Parathyroid adenoma (tissue), 2 donors: ENCODE data around the gene EPG5.
"Not testable (repeated sequence)": the region's sequence is repeated elsewhere in the genome, so short reads cannot be mapped to it uniquely, and the experiment has no call there.

ENCODE experiments used
- H2AFZ ChIP-seq: fragments of 300-600 bp; sonication (generic); one replicate; pipeline ENCODE4 v1.7.0; 2017; ENCODE audit warnings: antibody characterized with exemption, mild to moderate bottlenecking
- H3K27ac ChIP-seq: fragments of 300-600 bp; sonication (generic); one replicate; pipeline ENCODE4 v1.7.0; 2017
- H3K27me3 ChIP-seq: fragments of 300-600 bp; sonication (generic); one replicate; pipeline ENCODE4 v1.7.0; 2017; ENCODE audit warnings: low read length; ENCODE audit not compliant: control insufficient read depth, insufficient read depth
- H3K36me3 ChIP-seq: fragments of 300-600 bp; sonication (generic); one replicate; pipeline ENCODE4 v1.7.0; 2017; ENCODE audit warnings: low read length; ENCODE audit not compliant: control insufficient read depth, insufficient read depth
- H3K4me1 ChIP-seq: fragments of 300-600 bp; sonication (generic); one replicate; pipeline ENCODE4 v1.7.0; 2017; ENCODE audit warnings: control low read depth
- H3K4me2 ChIP-seq: fragments of 300-600 bp; sonication (generic); one replicate; pipeline ENCODE4 v1.7.0; 2017; ENCODE audit warnings: low read length
- H3K4me3 ChIP-seq: fragments of 300-600 bp; sonication (generic); one replicate; pipeline ENCODE4 v1.7.0; 2017; ENCODE audit warnings: low read depth, low read length
- H3K79me2 ChIP-seq: fragments of 300-600 bp; sonication (generic); one replicate; pipeline ENCODE4 v1.7.0; 2017; ENCODE audit warnings: control low read depth
- H3K9ac ChIP-seq: fragments of 300-600 bp; sonication (generic); one replicate; pipeline ENCODE4 v1.7.0; 2017; ENCODE audit warnings: mild to moderate bottlenecking
- H3K9me3 ChIP-seq: fragments of 300-600 bp; sonication (generic); one replicate; pipeline ENCODE4 v1.7.0; 2017; ENCODE audit warnings: low read length; ENCODE audit not compliant: control insufficient read depth
- CTCF ChIP-seq: fragments of 300-600 bp; sonication (generic); IDR thresholded peaks from one replicate; pipeline ENCODE4 v1.7.0; 2017; ENCODE audit warnings: antibody characterized with exemption, mild to moderate bottlenecking
- donor health status: primary hyperparathyroidism.

EPG5 gene

GRCh38 chr18:45962866-45963265, 4.3 kb downstream of the EPG5 start:
- no peak overlapping the region for H3K27ac ChIP-seq

DNA sequence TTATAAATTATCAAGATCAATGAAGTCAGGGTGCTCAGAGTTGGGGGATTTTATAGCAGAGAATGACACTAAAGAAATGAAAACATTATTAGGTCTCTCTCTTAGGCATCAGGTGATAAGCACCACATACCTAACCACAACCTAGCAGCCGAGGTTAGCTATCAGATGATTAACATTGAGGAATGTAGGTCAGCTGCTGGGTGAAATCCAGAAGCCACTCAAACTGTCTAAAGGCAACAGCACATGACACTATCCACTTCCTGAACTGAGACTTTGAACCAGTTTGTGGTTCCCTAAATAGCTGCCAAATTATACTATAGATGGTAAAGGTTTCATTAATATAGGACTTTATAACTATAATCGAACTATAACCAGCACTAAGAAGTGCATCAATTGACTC, 4.7 kb downstream of the EPG5 start:
- Histone ChIP-seq H3K4me2 (peak overlapping the region; percentile 1), H3K27ac (no peak overlapping the region), H2AFZ (no peak overlapping the region), H3K4me3 (no peak overlapping the region), H3K36me3 (no peaks in the 10 kb centered on the region), H3K4me1 (peaks cover 5% of the 10 kb centered on the region), H3K9me3 (no peaks in the 10 kb centered on the region), H3K27me3 (no peaks in the 10 kb centered on the region), H3K79me2 (peaks cover 42% of the 10 kb centered on the region), H3K9ac (no peak overlapping the region)
- TF ChIP-seq CTCF: no peak

More at GRCh38 chr18:45962866-45963265, 4.3 kb downstream of the EPG5 start:
- no peak overlapping the region for H3K4me2 ChIP-seq
- H2AFZ ChIP-seq: no peak overlapping the region
- peaks cover 5% of the 10 kb centered on the region for H3K4me1 ChIP-seq
- H3K9ac ChIP-seq: no peak overlapping the region
- H3K27me3 ChIP-seq: no peaks in the 10 kb centered on the region
- no peak for TF ChIP-seq CTCF
- H3K9me3 ChIP-seq: no peaks in the 10 kb centered on the region
- no peaks in the 10 kb centered on the region for H3K36me3 ChIP-seq
- H3K4me3 ChIP-seq: no peak overlapping the region
- H3K79me2 ChIP-seq: peaks cover 42% of the 10 kb centered on the region

GRCh38 chr18:45959484-45959883, 7.6 kb downstream of the EPG5 start:
- not testable (repeated sequence) for H3K9ac ChIP-seq, H3K9me3 ChIP-seq, H2AFZ ChIP-seq, H3K4me2 ChIP-seq, H3K36me3 ChIP-seq, H3K4me1 ChIP-seq, H3K27me3 ChIP-seq, H3K4me3 ChIP-seq, H3K27ac ChIP-seq
- peaks cover 28% of the 10 kb centered on the region for H3K79me2 ChIP-seq

- Histone ChIP-seq H3K4me2 (no peak overlapping the region), H3K4me1 (peaks cover 6% of the 10 kb centered on the region), H2AFZ (no peak overlapping the region), H3K4me3 (no peak overlapping the region), H3K27ac (no peak overlapping the region), H3K36me3 (no peaks in the 10 kb centered on the region), H3K9ac (no peak overlapping the region), H3K79me2 (peaks cover 24% of the 10 kb centered on the region), H3K27me3 (no peaks in the 10 kb centered on the region), H3K9me3 (no peaks in the 10 kb centered on the region)
- no peak for TF ChIP-seq CTCF
These were observed 8.4 kb downstream of the EPG5 start for GRCh38 chr18:45958730-45959129.

DNA sequence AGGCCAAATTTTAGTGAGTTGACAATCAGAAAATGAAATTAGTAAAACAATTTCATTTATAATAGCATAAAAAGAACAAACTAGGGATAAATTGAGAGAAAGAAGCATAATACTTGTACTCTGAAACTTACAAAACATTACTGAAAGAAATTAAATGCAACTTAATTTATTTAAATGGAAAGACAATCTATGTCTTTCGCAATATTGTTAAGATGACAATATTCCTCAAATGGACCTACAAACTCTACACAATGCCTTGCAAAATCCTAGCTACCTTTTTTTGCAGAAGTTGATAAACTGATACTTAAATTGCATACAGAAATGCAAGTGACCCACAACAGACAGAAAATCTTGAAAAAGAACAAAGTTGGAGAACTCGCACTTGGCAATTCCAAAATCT, 9.1 kb downstream of the EPG5 start:
- no peak for TF ChIP-seq CTCF
- no peaks in the 10 kb centered on the region for H3K27me3 ChIP-seq
- no peaks in the 10 kb centered on the region for H3K9me3 ChIP-seq
- no peak overlapping the region for H2AFZ ChIP-seq
- H3K4me3 ChIP-seq: no peak overlapping the region
- H3K4me2 ChIP-seq: no peak overlapping the region
- H3K9ac ChIP-seq: no peak overlapping the region
- no peaks in the 10 kb centered on the region for H3K36me3 ChIP-seq
- peaks cover 5% of the 10 kb centered on the region for H3K4me1 ChIP-seq
- H3K27ac ChIP-seq: no peak overlapping the region
- H3K79me2 ChIP-seq: peaks cover 22% of the 10 kb centered on the region
